Measurements from ENCODE around the gene NFATC2. TPM values are rescaled to one million over a fixed set of nuclear protein-coding genes. Genes with fewer than 3 reads are reported as not detected.

The NFATC2 gene
- total RNA-seq, 4 donors from 2014 or later, result 5.7 to 36.4 (median 12.0) TPM

GRCh38 chr20:51387125-51387875 lies 155.2 kb downstream of the NFATC2 start:
- DNase-seq, result no peak
- intact Hi-C loops (cut with DNase I; ENCODE audit: low total_unique reads), result no loop called here

GRCh38 chr20:51386586-51386985 lies 155.9 kb downstream of the NFATC2 start:
- Histone ChIP-seq H3K36me3 (no peaks in the 10 kb centered on the region), H3K27ac (no peak overlapping the region), H3K27me3 (no peaks in the 10 kb centered on the region), H3K9me3 (no peaks in the 10 kb centered on the region), H3K4me1 (no peaks in the 10 kb centered on the region), H3K4me3 (no peak overlapping the region)
- no peak for DNase-seq
- no peak for TF ChIP-seq POLR2A (IDR thresholded peaks at IDR 0.05)
- TF ChIP-seq CTCF (IDR thresholded peaks at IDR 0.05), result no peak
- intact Hi-C loops (cut with DNase I; ENCODE audit: low total_unique reads), result no loop called here

More at GRCh38 chr20:51387125-51387875, 155.2 kb downstream of the NFATC2 start:
- H3K4me3 ChIP-seq, result no peak overlapping the region
- no peaks in the 10 kb centered on the region for H3K9me3 ChIP-seq
- H3K27me3 ChIP-seq, result no peaks in the 10 kb centered on the region
- no peaks in the 10 kb centered on the region for H3K4me1 ChIP-seq
- no peak overlapping the region for H3K27ac ChIP-seq
- TF ChIP-seq CTCF (IDR thresholded peaks at IDR 0.05) (no peak), POLR2A (IDR thresholded peaks at IDR 0.05) (no peak)
- no peaks in the 10 kb centered on the region for H3K36me3 ChIP-seq

GRCh38 chr20:51385646-51386530 lies 156.6 kb downstream of the NFATC2 start:
- intact Hi-C loops (cut with DNase I; ENCODE audit: low total_unique reads), result no loop called here
- TF ChIP-seq CTCF (IDR thresholded peaks at IDR 0.05) (peak; percentile 37 to 51 (median 42)), POLR2A (IDR thresholded peaks at IDR 0.05) (no peak)

GRCh38 chr20:51384875-51385274 lies 157.6 kb downstream of the NFATC2 start:
- no peaks in the 10 kb centered on the region for H3K36me3 ChIP-seq
- H3K4me3 ChIP-seq, result no peak overlapping the region
- no peak overlapping the region for H3K27ac ChIP-seq
- no peaks in the 10 kb centered on the region for H3K27me3 ChIP-seq
- no peaks in the 10 kb centered on the region for H3K4me1 ChIP-seq
- intact Hi-C loops (cut with DNase I; ENCODE audit: low total_unique reads), result no loop called here
- DNase-seq, result no peak
- no peaks in the 10 kb centered on the region for H3K9me3 ChIP-seq
- TF ChIP-seq POLR2A (IDR thresholded peaks at IDR 0.05) (no peak), CTCF (IDR thresholded peaks at IDR 0.05) (no peak)

More at GRCh38 chr20:51385646-51386530, 156.6 kb downstream of the NFATC2 start:
- Histone ChIP-seq H3K27ac (no peak overlapping the region), H3K27me3 (no peaks in the 10 kb centered on the region), H3K9me3 (no peaks in the 10 kb centered on the region), H3K4me3 (no peak overlapping the region), H3K4me1 (no peaks in the 10 kb centered on the region), H3K36me3 (no peaks in the 10 kb centered on the region)
- no peak for DNase-seq

Measured in uterus (tissue), 4 donors.